Adrenal gland (tissue), 12 donors: ENCODE results near the gene RTN4IP1. TPM values are rescaled to one million over a fixed set of nuclear protein-coding genes. Genes with fewer than 3 reads are reported as not detected.

ENCODE experiments used
- DNase-seq, 7 donors: peaks; one replicate each; pipeline ENCODE4 v3.0.0-alpha.2; 2019 to 2020
- H3K27ac ChIP-seq, 5 donors: fragments of 200-600 bp; sonication (generic) in 4 of 5; 1 replicate in 3 of 5; 2 replicates in 2 of 5; pipeline versions ENCODE4 v1.5.1 to v1.8.0; 2016 to 2020; ENCODE audit warnings: mild to moderate bottlenecking in 1 of 5
- H3K27me3 ChIP-seq: fragments of 200-600 bp; 2 replicates; pipeline ENCODE4 v1.8.0; 2021
- H3K36me3 ChIP-seq, 2 donors: fragments of 200-600 bp; replicated peaks in 1 of 2; 1 replicate in 1 of 2; 2 replicates in 1 of 2; pipeline versions ENCODE4 v1.5.1 to v1.8.0; 2018 to 2022
- H3K4me1 ChIP-seq, 2 donors: fragments of 200-600 bp; replicated peaks in 1 of 2; 1 replicate in 1 of 2; 2 replicates in 1 of 2; pipeline versions ENCODE4 v1.5.1 to v1.8.0; 2018 to 2021
- H3K4me3 ChIP-seq, 4 donors: fragments of 200-600 bp; sonication (generic) in 3 of 4; one replicate each; pipeline ENCODE4 v1.5.1; 2016 to 2018
- H3K9me3 ChIP-seq, 3 donors: fragments of 200-600 bp; sonication (generic) in 1 of 3; replicated peaks in 1 of 3; 1 replicate in 2 of 3; 2 replicates in 1 of 3; pipeline versions ENCODE4 v1.5.1 to v1.8.0; 2016 to 2021
- POLR2A ChIP-seq, 2 donors: fragments of 450-650 bp; IDR thresholded peaks; one replicate each; pipeline ENCODE4 v1.6.1; 2017; ENCODE audit warnings: antibody characterized with exemption in 2 of 2, mild to moderate bottlenecking in 2 of 2, moderate library complexity in 1 of 2
- WGBS, 4 donors: extraction: QIAGEN DNeasy Blood & Tissue Kit in 2 of 4; methylation state at CpG; one replicate each; pipeline versions ENCODE4 v1.1.5 to v1.1.7; 2013 to 2017; 5-methylcytosine and 5-hydroxymethylcytosine counted together
- intact Hi-C, 2 donors: fragments of 100-400 bp; cut with DNase I; formaldehyde crosslinking; loops; one replicate each; pipeline versions ENCODE4 v1.14.1 to v1.15.0; 2022 to 2023
- polyA plus RNA-seq, 3 donors: library from polyadenylated mRNA; stranded (reverse); fragments of 200-250 nt in 2 of 3; fragments of 350-450 nt in 1 of 3; fragmentation: Illumina TruSeq in 1 of 3; extraction: RNeasy Lipid Tissue Mini Kit (QIAGEN cat#74804) in 1 of 3; gene quantifications; one replicate each; pipeline ENCODE4 v1.2.3, GENCODE V29; 2013 to 2014
- total RNA-seq, 9 donors: library from RNA; depleted of rRNA in 4 of 9; stranded (reverse); fragments of >200 nt in 4 of 9; fragments of 120-200 nt in 1 of 9; fragmentation: NEBNext Ultra II Directional in 1 of 9; extraction: Animal tissue kit (Norgen Biotek cat#: 25700) in 1 of 9; gene quantifications; one replicate each; pipeline versions ENCODE4 v1.1.0 to v1.2.4, GENCODE V29; 2013 to 2023
- TF ChIP-seq, protein P1 (sequence below), 6 experiments: fragments of 450-650 bp in 4 of 6; fragments of 200-600 bp in 2 of 6; sonication (generic) in 1 of 6; IDR thresholded peaks; 1 replicate in 5 of 6; 2 replicates in 1 of 6; pipeline versions ENCODE4 v1.5.1 to v1.8.0; 2016 to 2021; ENCODE audit warnings: antibody characterized with exemption in 6 of 6, mild to moderate bottlenecking in 2 of 6, moderate library complexity in 1 of 6
- donor health status: healthy with polysubstance abuse.
- donor health status: Bipolar disorder and iron deficiency.
- donor health status: DM: yes; HTN: yes; CAD: no.
- donor health status: DM: no; HTN: no; CAD: no.
- donor health status: DM: no; HTN: no; CAD: no.
- donor health status: DM: yes; HTN: yes; CAD: no.

Gene RTN4IP1
- total and polyA plus RNA-seq, 12 donors = 1.6 to 22.1 (median 7.5) TPM

DNA sequence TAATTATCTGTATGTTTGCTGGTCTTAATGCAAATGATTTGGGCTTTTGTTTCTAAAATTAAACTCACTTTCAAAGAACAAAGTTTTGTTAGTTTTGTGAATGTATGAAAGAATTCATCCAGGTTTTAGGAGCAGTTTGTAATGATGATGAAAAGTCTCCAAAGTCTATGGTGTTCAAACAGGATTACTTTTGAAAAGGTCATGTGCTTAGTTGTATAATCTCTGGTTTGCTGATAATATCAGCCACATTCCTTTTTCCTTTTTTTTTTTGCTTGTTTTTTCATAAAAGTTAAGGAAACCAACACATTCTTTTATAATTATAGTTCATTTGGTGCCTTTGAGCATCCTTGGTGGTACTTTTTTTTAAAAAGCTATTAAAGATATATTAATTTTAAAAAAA is 88.9 kb downstream of the RTN4IP1 start:
- H3K9me3 ChIP-seq = no peaks in the 10 kb centered on the region
- H3K27ac ChIP-seq = no peak overlapping the region
- H3K4me1 ChIP-seq = no peaks in the 10 kb centered on the region
- no peak overlapping the region for H3K4me3 ChIP-seq
- H3K27me3 ChIP-seq = no peaks in the 10 kb centered on the region
- no peaks in the 10 kb centered on the region for H3K36me3 ChIP-seq
- DNase-seq = no peak
- TF ChIP-seq, protein P1, sequence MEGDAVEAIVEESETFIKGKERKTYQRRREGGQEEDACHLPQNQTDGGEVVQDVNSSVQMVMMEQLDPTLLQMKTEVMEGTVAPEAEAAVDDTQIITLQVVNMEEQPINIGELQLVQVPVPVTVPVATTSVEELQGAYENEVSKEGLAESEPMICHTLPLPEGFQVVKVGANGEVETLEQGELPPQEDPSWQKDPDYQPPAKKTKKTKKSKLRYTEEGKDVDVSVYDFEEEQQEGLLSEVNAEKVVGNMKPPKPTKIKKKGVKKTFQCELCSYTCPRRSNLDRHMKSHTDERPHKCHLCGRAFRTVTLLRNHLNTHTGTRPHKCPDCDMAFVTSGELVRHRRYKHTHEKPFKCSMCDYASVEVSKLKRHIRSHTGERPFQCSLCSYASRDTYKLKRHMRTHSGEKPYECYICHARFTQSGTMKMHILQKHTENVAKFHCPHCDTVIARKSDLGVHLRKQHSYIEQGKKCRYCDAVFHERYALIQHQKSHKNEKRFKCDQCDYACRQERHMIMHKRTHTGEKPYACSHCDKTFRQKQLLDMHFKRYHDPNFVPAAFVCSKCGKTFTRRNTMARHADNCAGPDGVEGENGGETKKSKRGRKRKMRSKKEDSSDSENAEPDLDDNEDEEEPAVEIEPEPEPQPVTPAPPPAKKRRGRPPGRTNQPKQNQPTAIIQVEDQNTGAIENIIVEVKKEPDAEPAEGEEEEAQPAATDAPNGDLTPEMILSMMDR (IDR thresholded peaks at IDR 0.05) = no peak
- TF ChIP-seq POLR2A (IDR thresholded peaks at IDR 0.05) = no peak
- intact Hi-C loops = no loop called here

DNA sequence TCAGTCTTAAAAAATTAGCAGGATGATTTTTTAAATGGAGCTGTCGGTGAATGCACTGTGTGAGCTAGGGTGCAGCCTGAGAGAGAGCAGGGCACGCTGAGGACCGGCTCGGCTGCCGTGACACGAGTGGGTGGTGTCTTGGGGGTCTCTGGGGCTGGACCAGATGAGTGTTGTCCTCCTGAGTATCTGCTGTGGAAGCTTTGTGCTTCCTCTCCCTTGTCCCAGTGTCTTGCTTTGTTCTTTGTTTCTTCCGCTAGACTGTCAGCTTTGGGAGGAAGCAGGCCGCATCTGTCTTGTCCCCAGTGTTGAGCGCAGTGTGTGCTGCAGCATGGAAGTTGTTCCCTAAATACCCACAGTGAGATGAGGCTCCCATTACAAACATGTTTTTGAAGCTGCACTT is 89.4 kb downstream of the RTN4IP1 start:
- Histone ChIP-seq H3K36me3 (no peaks in the 10 kb centered on the region), H3K27me3 (no peaks in the 10 kb centered on the region), H3K4me3 (no peak overlapping the region), H3K4me1 (no peaks in the 10 kb centered on the region), H3K27ac (no peak overlapping the region), H3K9me3 (no peaks in the 10 kb centered on the region)
- 75 to 83% (median 82%) methylated on average over 9 of the region's 9 CpGs for WGBS, 4 donors
- intact Hi-C loops = no loop called here
- TF ChIP-seq POLR2A (IDR thresholded peaks at IDR 0.05) = no peak
- TF ChIP-seq, protein P1 (IDR thresholded peaks at IDR 0.05) = no peak
- peak in 1 of 7 donors; percentile 10 for DNase-seq

DNA sequence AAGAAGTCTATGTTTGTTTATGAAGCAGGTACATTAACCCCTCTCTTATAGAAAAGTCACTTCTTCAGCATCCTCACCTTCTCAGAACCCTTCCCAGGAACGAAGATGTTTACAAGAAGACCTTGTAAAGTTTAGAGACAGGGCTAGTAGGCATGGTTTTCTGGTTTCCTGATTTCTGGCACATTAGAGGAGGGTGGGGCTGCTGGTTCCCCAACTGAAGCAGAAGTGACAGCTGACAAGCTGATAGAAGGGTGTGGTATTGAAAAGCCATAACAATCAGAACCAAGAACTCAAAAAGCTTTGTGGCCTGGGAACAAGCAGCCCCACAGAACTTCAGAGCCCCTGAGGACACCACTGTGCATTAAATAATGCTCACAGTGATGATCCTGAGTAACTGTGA is 91.2 kb downstream of the RTN4IP1 start:
- Histone ChIP-seq H3K27ac (no peak overlapping the region), H3K4me3 (no peak overlapping the region), H3K27me3 (no peaks in the 10 kb centered on the region), H3K4me1 (no peaks in the 10 kb centered on the region), H3K36me3 (no peaks in the 10 kb centered on the region), H3K9me3 (no peaks in the 10 kb centered on the region)
- WGBS, 4 donors = 60 to 70% (median 65%) methylated on average over 1 of the region's 1 CpG
- TF ChIP-seq, protein P1 (IDR thresholded peaks at IDR 0.05) = no peak
- intact Hi-C loops = no loop called here
- DNase-seq = no peak

DNA sequence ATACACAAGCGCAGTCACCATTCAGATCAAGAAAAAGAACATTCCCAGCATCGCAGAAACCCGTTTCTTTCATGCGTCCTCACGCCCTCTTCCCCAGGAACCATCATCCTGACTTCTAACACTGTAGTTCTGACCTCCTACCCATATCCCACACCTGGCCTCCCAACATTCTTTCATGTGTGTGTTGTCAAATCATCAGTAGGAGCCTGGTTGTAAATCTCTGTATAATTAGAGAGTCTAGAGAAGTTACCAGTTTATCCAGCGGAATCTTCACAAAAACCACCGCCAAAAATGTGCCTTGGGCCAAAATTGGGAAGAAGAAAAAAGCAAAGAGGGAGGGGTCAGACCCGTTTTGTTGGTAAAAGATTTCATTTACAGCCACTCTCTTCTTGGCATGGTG is 91.6 kb downstream of the RTN4IP1 start:
- no peak for TF ChIP-seq POLR2A (IDR thresholded peaks at IDR 0.05)
- TF ChIP-seq, protein P1 (IDR thresholded peaks at IDR 0.05) = no peak
- Histone ChIP-seq H3K27me3 (no peaks in the 10 kb centered on the region), H3K27ac (no peak overlapping the region), H3K4me3 (no peak overlapping the region), H3K36me3 (no peaks in the 10 kb centered on the region), H3K9me3 (no peaks in the 10 kb centered on the region), H3K4me1 (no peaks in the 10 kb centered on the region)
- 79 to 82% (median 82%) methylated on average over 8 of the region's 8 CpGs for WGBS, 4 donors
- intact Hi-C loops = no loop called here
- no peak for DNase-seq
